ENCODE data around the gene C2orf76. TPM values are rescaled to one million over a fixed set of nuclear protein-coding genes. Genes with fewer than 3 reads are reported as not detected.

C2orf76 gene
- total RNA-seq, 1 experiment from 2014 or later, result 9.7 TPM

DNA sequence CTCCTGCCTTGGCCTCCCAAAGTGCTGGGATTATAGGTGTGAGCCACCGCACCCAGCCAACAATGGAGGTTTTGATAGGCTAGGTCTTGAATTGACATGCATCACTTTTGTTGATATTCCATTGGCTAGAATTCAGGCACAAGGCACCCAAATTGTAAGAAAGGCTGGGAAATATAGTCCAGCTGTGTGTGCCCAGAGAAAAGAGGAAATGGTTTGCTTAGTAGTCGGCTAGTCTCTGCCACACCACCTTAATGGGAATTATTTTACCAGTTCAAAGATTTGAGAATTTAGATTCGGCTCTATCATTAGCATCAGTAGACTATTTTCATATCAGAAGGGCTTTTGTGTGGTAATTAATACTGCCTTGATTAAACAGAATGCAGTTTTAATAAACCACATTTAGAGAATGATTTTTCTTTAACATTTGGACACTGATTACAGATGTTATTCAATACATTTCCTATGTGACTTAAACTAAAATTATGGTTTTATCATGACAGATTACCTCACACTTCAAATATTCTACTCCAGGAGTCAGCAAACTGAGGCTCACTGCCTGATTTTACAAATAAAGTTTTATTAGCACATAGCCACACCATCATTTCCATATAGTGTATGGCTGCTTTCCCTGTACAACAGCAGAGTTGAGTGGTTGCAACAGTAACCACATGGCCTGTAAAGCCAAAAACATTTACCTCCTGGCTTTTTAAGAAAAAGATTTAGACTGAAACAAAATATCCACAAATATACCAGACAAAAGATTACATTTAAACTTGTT, 27.5 kb upstream of the C2orf76 start:
- H3K27ac Mint-ChIP-seq (ENCODE audit: low read depth, unreplicated experiment), result no peak overlapping the region
- BruUV-seq (replicated peaks), result no TSS peak
- H3K27me3 Mint-ChIP-seq (ENCODE audit: insufficient read depth, unreplicated experiment), result no peaks in the 10 kb centered on the region

DNA sequence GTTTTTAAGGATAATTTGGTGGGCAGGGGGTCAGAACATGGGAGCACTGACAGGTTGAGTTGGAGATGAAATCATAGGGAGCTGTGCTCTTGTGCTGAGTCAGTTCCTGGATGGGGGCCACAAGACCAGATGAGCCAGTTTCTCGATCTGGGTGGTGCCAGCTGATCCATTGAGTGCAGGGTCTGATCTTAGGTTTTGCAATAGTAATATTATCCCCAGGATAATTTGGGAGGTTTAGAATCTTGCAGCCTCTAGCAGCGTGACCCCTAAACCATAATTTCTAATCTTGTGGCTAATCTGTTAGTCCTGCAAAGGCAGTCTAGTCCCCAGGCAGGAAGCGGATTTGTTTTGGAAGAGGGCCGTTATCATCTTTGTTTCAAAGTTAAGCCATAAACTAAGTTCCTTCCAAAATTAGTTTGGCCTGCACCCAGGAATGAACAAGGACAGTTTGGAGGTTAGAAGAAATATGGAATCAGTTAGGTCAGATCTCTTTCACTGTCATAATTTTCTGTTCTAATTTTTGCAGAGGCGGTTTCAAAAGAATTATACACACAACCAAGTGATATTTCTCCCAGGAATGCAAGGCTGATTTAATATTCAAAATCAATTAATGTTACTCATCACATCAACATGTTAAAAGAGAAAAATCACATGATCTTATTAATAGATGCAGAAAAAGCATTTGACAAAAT, 23.1 kb upstream of the C2orf76 start:
- ChIA-PET POLR2A (interaction anchor here (1.2 kb wide), 1 partner anchor 51 kb away, joined by 3 read pairs; no protein-coding TSS in a partner anchor), CTCF (interaction anchor here (0.6 to 2.4 kb wide), 11 partner anchors 16 to 776 kb away, joined by 3 to 9 read pairs (median 3); no protein-coding TSS in a partner anchor)
- H3K9me3 Mint-ChIP-seq (ENCODE audit: unreplicated experiment), result no peaks in the 10 kb centered on the region
- intact Hi-C loops (cut with micrococcal nuclease), result no loop called here
- BruUV-seq (replicated peaks), result no TSS peak
- H3K4me1 Mint-ChIP-seq (ENCODE audit: insufficient read depth, unreplicated experiment), result peaks cover 18% of the 10 kb centered on the region
- DNase-seq (ENCODE audit: unreplicated experiment), result peak; percentile 75
- no peak overlapping the region for H3K4me3 Mint-ChIP-seq (ENCODE audit: unreplicated experiment)
- H3K36me3 Mint-ChIP-seq (ENCODE audit: insufficient read depth, unreplicated experiment), result no peaks in the 10 kb centered on the region
- TF ChIP-seq, protein P1, sequence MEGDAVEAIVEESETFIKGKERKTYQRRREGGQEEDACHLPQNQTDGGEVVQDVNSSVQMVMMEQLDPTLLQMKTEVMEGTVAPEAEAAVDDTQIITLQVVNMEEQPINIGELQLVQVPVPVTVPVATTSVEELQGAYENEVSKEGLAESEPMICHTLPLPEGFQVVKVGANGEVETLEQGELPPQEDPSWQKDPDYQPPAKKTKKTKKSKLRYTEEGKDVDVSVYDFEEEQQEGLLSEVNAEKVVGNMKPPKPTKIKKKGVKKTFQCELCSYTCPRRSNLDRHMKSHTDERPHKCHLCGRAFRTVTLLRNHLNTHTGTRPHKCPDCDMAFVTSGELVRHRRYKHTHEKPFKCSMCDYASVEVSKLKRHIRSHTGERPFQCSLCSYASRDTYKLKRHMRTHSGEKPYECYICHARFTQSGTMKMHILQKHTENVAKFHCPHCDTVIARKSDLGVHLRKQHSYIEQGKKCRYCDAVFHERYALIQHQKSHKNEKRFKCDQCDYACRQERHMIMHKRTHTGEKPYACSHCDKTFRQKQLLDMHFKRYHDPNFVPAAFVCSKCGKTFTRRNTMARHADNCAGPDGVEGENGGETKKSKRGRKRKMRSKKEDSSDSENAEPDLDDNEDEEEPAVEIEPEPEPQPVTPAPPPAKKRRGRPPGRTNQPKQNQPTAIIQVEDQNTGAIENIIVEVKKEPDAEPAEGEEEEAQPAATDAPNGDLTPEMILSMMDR (IDR thresholded peaks at IDR 0.05; ENCODE audit: unreplicated experiment), result no peak
- H3K27ac Mint-ChIP-seq (ENCODE audit: low read depth, unreplicated experiment), result no peak overlapping the region
- no peaks in the 10 kb centered on the region for H3K27me3 Mint-ChIP-seq (ENCODE audit: insufficient read depth, unreplicated experiment)

More for the DNA sequence above, 27.5 kb upstream of the C2orf76 start:
- Mint-ChIP-seq H3K36me3 (ENCODE audit: insufficient read depth, unreplicated experiment) (no peaks in the 10 kb centered on the region), H3K4me3 (ENCODE audit: unreplicated experiment) (no peak overlapping the region), H3K4me1 (ENCODE audit: insufficient read depth, unreplicated experiment) (peaks cover 19% of the 10 kb centered on the region), H3K9me3 (ENCODE audit: unreplicated experiment) (no peaks in the 10 kb centered on the region)
- POLR2A ChIA-PET, result no interaction called here
- intact Hi-C loops (cut with micrococcal nuclease), result no loop called here
- CTCF ChIA-PET, result interaction anchor here (0.5 kb wide), 1 partner anchor 15 kb away, joined by 3 read pairs; no protein-coding TSS in a partner anchor
- no peak for DNase-seq (ENCODE audit: unreplicated experiment)
- TF ChIP-seq, protein P1 (IDR thresholded peaks at IDR 0.05; ENCODE audit: unreplicated experiment), result no peak

DNA sequence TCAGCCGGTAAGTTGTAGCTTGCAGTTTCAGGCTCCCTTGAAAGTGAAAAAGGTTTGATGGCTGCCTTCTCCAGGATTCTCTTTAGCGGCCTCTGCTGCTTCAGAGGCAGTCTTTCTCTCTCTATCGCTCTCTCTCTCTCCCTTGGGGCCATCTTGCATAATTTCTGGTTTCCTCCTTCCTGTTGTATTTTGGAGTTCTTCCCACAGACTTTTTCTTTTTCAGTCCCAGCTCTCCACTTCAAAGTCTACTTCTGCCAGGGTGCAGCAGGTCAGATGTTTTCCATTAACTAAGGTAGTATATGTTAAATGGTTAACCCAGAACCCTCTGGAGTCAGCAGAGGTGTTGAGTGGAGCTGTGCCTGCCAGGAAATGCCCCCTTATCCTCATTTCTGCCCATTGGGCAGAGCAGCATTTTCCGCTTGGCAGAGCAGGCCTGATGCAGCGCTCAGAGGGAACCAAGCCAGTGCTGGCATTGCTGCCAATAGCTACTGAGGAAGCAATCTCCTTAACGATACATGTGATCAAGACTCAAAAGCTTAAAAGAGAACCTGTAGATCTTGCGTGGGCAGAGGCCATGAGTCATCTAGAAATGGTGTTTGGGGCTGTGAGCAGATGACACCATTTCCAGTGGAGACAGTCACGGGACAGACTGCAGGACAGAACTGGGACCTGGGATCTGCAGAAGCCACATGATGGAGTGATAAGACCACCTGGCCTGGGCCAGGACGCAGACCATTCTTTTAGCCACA, 20.9 kb upstream of the C2orf76 start:
- H3K27me3 Mint-ChIP-seq (ENCODE audit: insufficient read depth, unreplicated experiment), result no peaks in the 10 kb centered on the region
- TF ChIP-seq, protein P1 (IDR thresholded peaks at IDR 0.05; ENCODE audit: unreplicated experiment), result peak; percentile 13
- peaks cover 18% of the 10 kb centered on the region for H3K4me1 Mint-ChIP-seq (ENCODE audit: insufficient read depth, unreplicated experiment)
- CTCF ChIA-PET, result interaction anchor here (0.6 to 1.3 kb wide), 9 partner anchors 10 to 1117 kb away, joined by 3 to 7 read pairs (median 4); no protein-coding TSS in a partner anchor
- DNase-seq (ENCODE audit: unreplicated experiment), result peak; percentile 86
- peak overlapping the region; percentile 80 for H3K27ac Mint-ChIP-seq (ENCODE audit: low read depth, unreplicated experiment)
- BruUV-seq (replicated peaks), result no TSS peak
- H3K9me3 Mint-ChIP-seq (ENCODE audit: unreplicated experiment), result no peaks in the 10 kb centered on the region
- H3K4me3 Mint-ChIP-seq (ENCODE audit: unreplicated experiment), result peak overlapping the region; percentile 20
- intact Hi-C loops (cut with micrococcal nuclease), result no loop called here
- POLR2A ChIA-PET, result interaction anchor here (0.7 to 1.5 kb wide), 7 partner anchors 11 to 722 kb away, joined by 3 to 7 read pairs (median 4); partner anchors contain the start of genes C2orf76 and DBI
- H3K36me3 Mint-ChIP-seq (ENCODE audit: insufficient read depth, unreplicated experiment), result no peaks in the 10 kb centered on the region
